HS-5 (cell line): ENCODE results near the gene COPS8.

Experiments used
- DNase-seq: peaks from one replicate; pipeline ENCODE4 v3.0.0-alpha.2; 2012; ENCODE audit warnings: low read depth

COPS8 gene

GRCh38 chr2:237064203-237065070 lies 21.3 kb upstream of the COPS8 start:
- DNase-seq: no peak

GRCh38 chr2:237065071-237065377 lies 20.7 kb upstream of the COPS8 start:
- DNase-seq: no peak

- DNase-seq: no peak
These were observed 19.3 kb upstream of the COPS8 start for GRCh38 chr2:237066396-237066795.

GRCh38 chr2:237068005-237068576 lies 17.6 kb upstream of the COPS8 start:
- DNase-seq: no peak

- DNase-seq: peak; percentile 32
These were observed 13.4 kb upstream of the COPS8 start for GRCh38 chr2:237072067-237072931.

- DNase-seq: no peak
These were observed 12.1 kb upstream of the COPS8 start for GRCh38 chr2:237073552-237073951.

GRCh38 chr2:237074211-237074993 lies 11.3 kb upstream of the COPS8 start:
- DNase-seq: no peak

- no peak for DNase-seq
These were observed 9.7 kb upstream of the COPS8 start for GRCh38 chr2:237075749-237076599.

GRCh38 chr2:237081596-237081995 lies 4.1 kb upstream of the COPS8 start:
- no peak for DNase-seq

- DNase-seq: no peak
These were observed 2.7 kb upstream of the COPS8 start for GRCh38 chr2:237083026-237083425.

GRCh38 chr2:237084444-237084843 lies 1.2 kb upstream of the COPS8 start:
- no peak for DNase-seq

GRCh38 chr2:237090906-237091305 lies 5.2 kb downstream of the COPS8 start:
- DNase-seq: no peak

- DNase-seq: peak; percentile 32
These were observed 6.2 kb downstream of the COPS8 start for GRCh38 chr2:237091779-237092436.

GRCh38 chr2:237092506-237092905 lies 6.8 kb downstream of the COPS8 start:
- no peak for DNase-seq

- no peak for DNase-seq
These were observed 7.5 kb downstream of the COPS8 start for GRCh38 chr2:237092920-237093781.

GRCh38 chr2:237096201-237096600 lies 10.5 kb downstream of the COPS8 start:
- DNase-seq: no peak

- no peak for DNase-seq
These were observed 11.2 kb downstream of the COPS8 start for GRCh38 chr2:237096911-237097310.

GRCh38 chr2:237097326-237097910 lies 11.7 kb downstream of the COPS8 start:
- no peak for DNase-seq
